Stimulated activated CD8-positive, alpha-beta memory T cell treated with anti-CD3 and anti-CD28 coated beads, Interleukin-4, amount 100 ng/mL, for 24 hours (primary cell): ENCODE data around the gene DPY19L2.
"Not testable (repeated sequence)": the region's sequence is repeated elsewhere in the genome, so short reads cannot be mapped to it uniquely, and the experiment has no call there.

ENCODE experiments used
- DNase-seq: peaks from one replicate; pipeline ENCODE4 v3.0.0-alpha.2; 2020; ENCODE audit warnings: low read depth

Gene DPY19L2

GRCh38 chr12:63668028-63668799 lies at the start of gene DPY19L2:
Gene DPY19L2, minus strand, starts transcription at chr12:63668493. Its CDS starts 100 bp downstream, at chr12:63668393.
- DNase-seq, result peak; percentile 48

- DNase-seq, result not testable (repeated sequence)
These were observed 48.6 kb upstream of the DPY19L2 start for GRCh38 chr12:63716891-63717290.

GRCh38 chr12:63715107-63715625 lies 46.9 kb upstream of the DPY19L2 start:
- not testable (repeated sequence) for DNase-seq

- not testable (repeated sequence) for DNase-seq
These were observed 46.1 kb upstream of the DPY19L2 start for GRCh38 chr12:63714409-63714808.

- not testable (repeated sequence) for DNase-seq
These were observed 45.4 kb upstream of the DPY19L2 start for GRCh38 chr12:63713681-63714075.

GRCh38 chr12:63712979-63713680 lies 44.8 kb upstream of the DPY19L2 start:
- DNase-seq, result not testable (repeated sequence)

GRCh38 chr12:63712376-63712974 lies 44.2 kb upstream of the DPY19L2 start:
- not testable (repeated sequence) for DNase-seq

GRCh38 chr12:63711339-63711738 lies 43.0 kb upstream of the DPY19L2 start:
- not testable (repeated sequence) for DNase-seq

GRCh38 chr12:63706336-63706735 lies 38.0 kb upstream of the DPY19L2 start:
- no peak for DNase-seq

GRCh38 chr12:63699678-63700382 lies 31.5 kb upstream of the DPY19L2 start:
- not testable (repeated sequence) for DNase-seq

- DNase-seq, result not testable (repeated sequence)
These were observed 30.7 kb upstream of the DPY19L2 start for GRCh38 chr12:63699011-63699410.

GRCh38 chr12:63690837-63691236 lies 22.5 kb upstream of the DPY19L2 start:
- not testable (repeated sequence) for DNase-seq

- not testable (repeated sequence) for DNase-seq
These were observed 20.8 kb upstream of the DPY19L2 start for GRCh38 chr12:63689141-63689540.

- not testable (repeated sequence) for DNase-seq
These were observed 18.3 kb upstream of the DPY19L2 start for GRCh38 chr12:63686623-63687022.

- not testable (repeated sequence) for DNase-seq
These were observed 17.5 kb upstream of the DPY19L2 start for GRCh38 chr12:63685789-63686188.

GRCh38 chr12:63682617-63683016 lies 14.3 kb upstream of the DPY19L2 start:
- not testable (repeated sequence) for DNase-seq

- not testable (repeated sequence) for DNase-seq
These were observed 12.5 kb upstream of the DPY19L2 start for GRCh38 chr12:63680758-63681157.

- DNase-seq, result not testable (repeated sequence)
These were observed 4.3 kb upstream of the DPY19L2 start for GRCh38 chr12:63672550-63672949.

GRCh38 chr12:63669936-63670335 lies 1.6 kb upstream of the DPY19L2 start:
- not testable (repeated sequence) for DNase-seq

GRCh38 chr12:63669427-63669826 lies 1.1 kb upstream of the DPY19L2 start:
- DNase-seq, result not testable (repeated sequence)

- DNase-seq, result not testable (repeated sequence)
These were observed 590 bp upstream of the DPY19L2 start for GRCh38 chr12:63668800-63669365.
